Activated gamma-delta T cell (primary cell): Measurements from ENCODE around the gene FAM3D.

ENCODE experiments used
- DNase-seq: peaks from one replicate; lab custom pipeline; 2025; lab: John Stamatoyannopoulos, UW

Gene FAM3D

GRCh38 chr3:58627570-58627885 lies 39.0 kb downstream of the FAM3D start:
- no peak for DNase-seq

GRCh38 chr3:58626841-58627569 lies 39.6 kb downstream of the FAM3D start:
- no peak for DNase-seq

DNA sequence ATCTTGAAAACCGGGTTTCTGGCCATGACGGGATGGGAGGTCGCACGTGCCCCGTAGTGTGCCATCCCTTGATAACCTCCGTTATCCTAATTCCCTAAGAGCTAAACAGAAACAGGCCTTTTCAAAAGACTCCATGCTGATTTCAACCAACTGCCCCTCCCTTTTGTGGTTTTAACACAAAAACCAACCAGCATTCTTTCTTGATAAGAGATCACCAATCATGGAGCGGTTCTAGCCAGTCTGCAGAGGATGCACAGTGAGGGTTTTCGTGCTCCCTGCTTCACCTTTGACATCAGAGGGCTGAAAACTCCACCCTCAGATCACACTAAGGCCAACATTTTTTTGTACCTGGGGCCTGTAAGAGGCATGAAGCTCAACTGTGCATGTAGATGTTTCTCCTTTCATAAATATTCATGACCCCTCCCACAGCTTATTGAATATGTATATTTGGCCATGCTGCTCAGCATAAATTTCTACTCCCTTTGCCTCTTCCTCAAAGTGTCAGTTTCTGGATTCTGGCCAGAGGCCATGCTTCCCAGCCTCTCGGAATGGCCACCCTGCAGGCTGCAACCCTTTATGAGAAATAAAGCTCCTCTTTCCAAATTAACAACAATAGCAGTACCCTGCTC lies 41.3 kb downstream of the FAM3D start:
- DNase-seq, result no peak

DNA sequence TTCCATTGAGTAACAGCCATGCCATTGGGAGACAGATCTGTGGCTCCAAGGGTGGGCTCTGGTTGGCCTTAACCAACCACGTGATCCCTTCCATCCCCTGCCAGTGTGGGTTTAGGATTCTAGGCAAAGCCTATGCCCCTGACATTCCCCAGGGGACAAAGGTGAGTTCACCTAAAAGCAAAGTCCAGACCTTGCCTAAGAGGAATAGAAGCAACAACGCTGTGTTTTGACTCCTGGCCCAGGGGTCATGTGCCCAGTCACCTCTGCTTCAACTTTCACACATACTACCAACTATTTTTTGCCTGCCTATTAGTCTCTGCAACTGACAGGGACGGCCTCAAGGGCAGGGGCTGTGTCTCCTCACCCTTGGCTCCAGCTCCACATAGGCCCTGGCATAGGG lies 42.0 kb downstream of the FAM3D start:
- DNase-seq, result no peak

DNA sequence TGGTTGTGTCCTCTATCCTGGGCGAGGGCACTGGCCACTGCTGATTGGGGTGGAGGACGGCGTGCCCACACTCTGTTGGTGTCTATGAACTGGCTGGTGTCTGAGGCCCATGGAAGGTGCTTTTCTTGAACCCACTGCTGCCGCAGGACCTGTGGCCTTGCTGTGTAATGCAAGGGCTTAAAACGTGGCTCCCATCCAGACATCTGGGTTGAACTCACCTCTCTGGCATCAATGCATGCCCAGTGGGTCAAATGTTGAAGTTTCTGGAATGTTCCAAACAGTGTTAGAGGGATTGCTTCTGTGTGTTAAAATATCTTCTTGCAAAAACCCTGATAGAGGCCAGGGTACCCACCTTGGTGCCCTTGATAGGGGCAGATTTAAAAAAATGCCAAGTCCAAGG lies 42.6 kb downstream of the FAM3D start:
- DNase-seq, result no peak

DNA sequence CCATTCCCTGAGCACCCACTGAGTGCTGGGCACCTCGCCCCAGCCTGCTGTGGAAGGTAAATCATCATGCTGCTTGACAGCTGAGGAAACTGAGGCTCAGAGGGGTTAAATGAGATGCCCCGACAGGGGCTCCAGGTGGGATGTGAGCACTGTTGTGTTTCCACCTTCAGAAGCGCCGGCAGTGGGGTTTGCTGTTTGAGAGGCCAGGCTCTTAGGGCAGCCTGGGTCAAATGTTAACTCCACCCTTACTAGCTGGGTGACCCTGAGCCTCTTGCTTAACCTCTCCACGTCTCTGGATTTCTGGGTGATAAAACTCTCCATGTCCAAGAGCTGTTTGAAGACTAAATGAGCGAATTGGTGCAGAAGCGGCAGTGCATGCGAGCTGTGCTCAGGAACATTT lies 43.1 kb downstream of the FAM3D start:
- DNase-seq, result no peak

DNA sequence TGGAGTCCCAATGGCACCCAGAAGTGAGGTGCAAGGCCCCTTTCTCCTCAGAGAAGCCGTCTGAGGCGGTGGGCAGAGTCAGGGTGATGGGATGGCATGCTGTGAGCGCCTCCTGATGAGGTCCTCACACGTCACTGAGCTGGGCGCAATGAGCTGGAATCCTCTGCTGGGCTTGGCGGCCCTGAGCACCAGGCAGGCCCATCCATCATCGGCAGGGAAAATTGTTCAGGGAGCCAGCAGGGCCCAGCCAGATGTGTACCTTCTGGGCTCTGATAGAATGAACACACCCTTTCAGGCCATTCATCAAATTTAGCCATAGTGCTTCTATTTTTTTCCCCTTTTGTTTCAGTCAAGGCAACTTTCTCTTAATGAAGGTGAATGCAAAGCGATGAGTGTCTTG lies 43.7 kb downstream of the FAM3D start:
- DNase-seq, result no peak

DNA sequence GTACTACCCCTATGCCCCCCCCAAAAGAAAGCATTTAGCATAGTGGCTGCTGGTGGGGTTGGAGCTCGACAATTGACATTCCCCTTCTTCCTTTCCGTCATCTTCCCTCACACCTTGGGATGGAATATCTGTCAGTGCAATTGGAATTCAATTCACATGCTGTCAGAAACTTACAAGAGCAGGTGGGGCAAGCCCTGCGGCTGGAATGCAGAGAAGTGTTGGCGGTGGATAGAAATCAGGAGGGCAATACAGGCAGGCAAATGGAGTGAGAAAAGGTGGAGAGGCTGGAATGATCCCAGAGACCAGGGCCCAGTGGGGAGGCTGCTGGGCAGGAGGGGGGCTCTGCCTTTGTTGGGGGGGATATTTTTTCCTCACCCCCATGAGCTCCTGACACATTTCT lies 44.1 kb downstream of the FAM3D start:
- no peak for DNase-seq

DNA sequence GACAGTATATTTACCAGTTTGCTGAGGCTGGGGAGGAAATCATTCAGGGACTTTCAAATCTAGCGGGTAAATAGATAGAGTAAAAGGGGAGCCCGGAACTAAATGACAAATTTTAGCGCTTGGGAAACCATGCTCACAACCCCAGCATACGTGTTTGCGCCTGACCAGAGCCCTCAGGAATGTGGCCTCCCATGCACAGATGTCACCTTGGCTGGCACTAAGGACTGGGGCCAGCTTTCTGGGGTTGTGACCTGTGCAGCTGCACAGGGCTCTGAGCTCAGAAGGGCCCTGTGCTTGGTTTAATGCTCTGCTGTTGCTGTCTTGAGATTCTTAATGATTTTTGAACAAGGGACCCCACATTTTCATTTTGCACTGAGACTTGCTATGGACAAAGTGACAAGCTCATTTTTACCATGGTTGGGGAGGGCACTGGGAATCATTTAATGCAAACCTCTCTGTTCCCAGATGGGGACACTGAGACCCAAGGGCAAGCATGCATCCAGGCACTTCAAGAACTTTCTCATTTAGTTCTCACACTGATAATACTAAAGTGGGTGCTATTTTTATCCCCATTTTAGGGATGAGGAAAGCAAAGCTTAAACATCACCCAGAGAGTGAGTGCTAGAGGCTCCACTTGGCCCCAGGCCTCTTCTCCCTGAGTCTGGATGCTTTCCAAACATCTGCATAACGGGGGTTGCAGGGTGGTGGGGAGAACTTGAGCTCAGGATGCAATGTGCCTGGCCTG lies 45.3 kb downstream of the FAM3D start:
- no peak for DNase-seq

DNA sequence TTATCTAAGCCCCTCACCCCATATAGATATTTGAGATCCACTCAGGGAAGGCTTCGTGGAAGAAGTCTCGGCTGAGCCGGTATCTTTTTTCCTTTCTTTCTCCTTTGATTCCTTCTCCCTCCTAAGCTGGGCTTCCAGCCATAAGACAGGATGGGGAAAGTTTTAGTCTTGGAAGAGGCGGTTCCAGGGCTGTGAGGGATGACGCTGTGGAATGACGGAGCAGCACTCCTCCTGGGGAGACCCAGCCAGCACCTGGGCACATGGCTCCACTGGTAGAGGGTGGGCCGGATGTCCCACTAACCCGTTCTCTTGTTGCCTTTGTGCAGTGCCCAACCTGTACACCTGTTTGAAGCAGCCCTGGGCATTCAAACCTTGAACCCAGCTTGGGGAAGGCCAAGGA lies 46.2 kb downstream of the FAM3D start:
- DNase-seq, result no peak

DNA sequence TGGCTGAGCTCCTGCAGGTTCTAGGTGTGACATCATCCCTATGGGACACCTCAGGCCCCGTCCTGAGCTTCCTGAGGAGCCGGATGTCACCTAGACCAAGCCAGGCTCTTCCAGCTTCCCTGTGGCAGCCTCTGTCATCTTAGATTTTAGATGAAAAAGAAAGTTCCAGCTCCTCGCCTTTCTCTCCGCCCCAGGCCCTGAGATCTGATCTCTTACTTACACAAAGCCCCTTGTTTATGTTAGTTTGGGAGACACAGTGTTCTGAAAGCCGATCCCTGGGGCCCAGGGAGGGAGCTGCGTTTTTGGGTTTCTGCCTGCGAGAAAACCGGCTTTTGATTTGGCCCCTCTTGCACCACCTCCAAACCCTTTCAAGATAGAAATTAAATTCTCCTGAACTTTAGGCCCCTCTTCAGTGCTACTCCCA lies 49.2 kb downstream of the FAM3D start:
- no peak for DNase-seq

DNA sequence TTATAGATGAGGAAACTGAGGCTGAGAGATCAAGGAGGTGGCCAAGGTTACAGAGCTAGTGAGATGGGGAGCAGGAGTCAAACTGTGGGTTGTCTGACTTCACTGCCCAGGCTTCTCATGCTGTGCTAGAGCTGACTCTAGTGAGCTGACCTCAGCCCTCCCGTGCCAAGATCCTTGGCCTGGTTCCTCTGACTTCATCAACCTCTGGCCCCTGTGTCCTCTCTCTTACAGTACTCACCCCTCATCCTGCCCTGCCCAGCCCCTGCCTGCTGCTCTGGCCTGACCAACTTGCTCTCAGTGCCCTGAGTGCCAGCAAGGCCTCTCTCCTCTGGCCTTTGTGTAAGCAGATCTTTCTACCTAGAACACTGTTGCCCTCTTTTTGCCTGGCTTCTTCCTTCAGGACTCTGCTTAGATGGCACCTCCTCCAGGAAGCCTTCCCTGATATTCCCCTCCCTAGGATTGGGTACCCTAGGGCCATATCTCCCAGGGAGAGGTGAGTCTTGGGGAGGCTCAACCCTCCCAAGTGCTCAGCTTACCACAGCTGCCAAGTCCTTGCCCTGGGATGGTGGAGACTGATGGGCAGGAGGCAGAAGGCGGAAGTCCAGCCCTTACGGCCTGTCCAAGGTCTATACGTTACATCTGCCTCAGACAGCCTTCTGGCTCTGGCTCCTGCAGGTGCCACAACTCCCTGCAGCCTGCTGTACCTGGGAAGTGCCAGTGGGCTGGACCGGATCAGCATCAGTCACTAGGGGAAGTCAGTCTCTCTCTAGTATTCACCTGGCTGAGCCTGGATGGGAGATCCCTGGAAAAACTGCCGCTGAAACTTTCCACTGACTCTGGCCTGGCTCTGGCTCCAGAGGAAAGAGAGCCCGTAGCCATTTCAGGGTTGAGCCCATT lies 53.1 kb downstream of the FAM3D start:
- DNase-seq, result no peak

- no peak for DNase-seq
These were observed 53.7 kb downstream of the FAM3D start for GRCh38 chr3:58612830-58613229.

DNA sequence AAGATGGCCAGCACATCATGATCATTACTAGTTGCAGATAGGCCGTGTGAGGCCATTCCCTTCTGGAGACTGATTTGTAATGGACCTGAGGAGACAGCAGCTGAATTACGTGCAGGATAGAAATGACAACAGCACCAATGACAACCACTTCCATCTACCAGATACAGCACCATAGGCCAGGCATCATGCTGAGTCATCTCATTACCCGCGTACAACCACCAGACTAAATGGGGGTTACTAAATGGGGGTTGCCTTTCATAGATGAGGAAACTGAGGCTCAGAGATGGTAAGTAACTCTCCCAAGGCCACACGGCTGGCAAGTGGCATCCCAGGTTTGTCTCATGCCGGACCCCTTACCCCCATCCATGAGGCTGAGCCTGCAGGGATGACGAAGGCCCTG lies 56.6 kb downstream of the FAM3D start:
- DNase-seq, result no peak

GRCh38 chr3:58608648-58609047 lies 57.9 kb downstream of the FAM3D start:
- no peak for DNase-seq

- no peak for DNase-seq
These were observed 58.8 kb downstream of the FAM3D start for GRCh38 chr3:58607816-58608215.

GRCh38 chr3:58606693-58607092 lies 59.9 kb downstream of the FAM3D start:
- no peak for DNase-seq

DNA sequence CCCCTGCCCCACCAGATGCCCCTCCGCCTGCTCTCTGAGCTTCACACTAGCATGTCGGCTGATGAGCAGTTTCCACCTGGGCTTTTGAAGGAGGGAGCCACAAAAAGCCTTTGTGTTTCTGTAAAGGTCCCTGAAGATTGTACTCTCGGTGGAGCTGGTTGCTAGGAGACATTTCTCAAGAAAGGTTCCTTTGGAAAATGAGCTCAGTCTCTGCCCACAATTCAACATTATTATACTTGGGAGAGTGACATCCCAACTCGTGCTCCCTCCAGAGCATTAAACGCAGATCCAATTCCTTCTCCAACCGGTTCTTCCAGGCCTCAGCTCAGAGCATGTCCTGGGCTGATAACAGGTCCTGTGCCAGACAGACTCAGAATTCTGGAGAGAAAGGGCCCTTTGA lies 62.5 kb downstream of the FAM3D start:
- no peak for DNase-seq

GRCh38 chr3:58603606-58604005 lies 63.0 kb downstream of the FAM3D start:
- DNase-seq, result no peak

DNA sequence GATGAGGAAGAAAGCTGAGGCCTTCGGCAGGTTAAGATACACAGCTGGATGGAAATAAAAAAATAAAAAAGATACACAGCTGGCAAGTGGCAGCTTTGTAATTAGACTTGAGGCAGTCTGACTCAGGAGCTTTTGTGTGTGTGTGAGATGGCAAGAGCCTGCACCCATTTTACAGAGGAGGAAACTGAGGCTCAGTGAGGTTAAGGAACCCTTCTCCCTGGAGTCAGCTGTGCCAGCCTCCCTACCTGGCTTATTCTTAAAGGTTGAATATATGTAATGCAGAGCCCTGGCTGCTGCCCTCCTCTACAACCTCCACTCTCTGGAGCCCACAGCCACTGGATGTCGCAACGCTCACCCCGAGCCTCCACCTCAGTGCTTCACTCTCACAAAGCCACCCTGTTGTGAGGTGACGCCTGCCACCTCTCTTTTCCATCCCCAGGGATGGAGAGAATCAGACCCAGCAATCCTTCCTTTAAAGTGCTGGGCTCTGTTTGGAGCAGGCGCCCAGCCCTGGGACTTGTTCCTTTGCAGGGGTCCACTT lies 68.7 kb downstream of the FAM3D start:
- DNase-seq, result no peak

- no peak for DNase-seq
These were observed 69.6 kb downstream of the FAM3D start for GRCh38 chr3:58596834-58597518.
